Peyer's patch (tissue), 4 donors: ENCODE measurements around the gene PDAP1.

Experiments used
- POLR2A ChIP-seq, 2 donors: fragments of 450-650 bp; IDR thresholded peaks; one replicate each; pipeline ENCODE4 v1.5.1; 2017; ENCODE audit warnings: antibody characterized with exemption in 2 of 2, mild to moderate bottlenecking in 2 of 2, moderate library complexity in 2 of 2
- TF ChIP-seq, protein P1 (sequence below), 6 experiments: fragments of 450-650 bp in 4 of 6; fragments of 200-600 bp in 2 of 6; sonication (generic) in 1 of 6; IDR thresholded peaks; one replicate each; pipeline ENCODE4 v1.5.1; 2017 to 2019; ENCODE audit warnings: antibody characterized with exemption in 6 of 6, mild to moderate bottlenecking in 3 of 6, moderate library complexity in 1 of 6

DNA sequence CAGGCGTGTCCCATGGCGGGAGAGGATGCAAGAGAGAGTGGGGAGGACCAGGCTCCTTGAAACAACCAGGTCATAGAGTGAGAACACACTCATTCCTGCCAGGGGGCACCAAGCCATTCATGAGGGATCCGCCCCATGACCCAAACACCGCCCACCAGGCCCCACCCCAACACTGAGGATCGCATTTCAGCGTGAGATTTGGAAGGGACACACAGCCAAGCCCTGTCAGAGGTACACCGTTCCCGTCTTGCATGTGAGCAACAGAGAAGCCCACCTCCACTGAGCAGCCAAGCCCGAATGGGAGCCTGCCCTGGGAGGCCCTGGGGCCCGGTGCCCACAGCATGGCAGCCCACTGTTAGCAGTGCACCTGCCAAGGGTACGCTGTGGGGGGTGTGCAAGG is 41.8 kb downstream of the PDAP1 start:
- TF ChIP-seq, protein P1, sequence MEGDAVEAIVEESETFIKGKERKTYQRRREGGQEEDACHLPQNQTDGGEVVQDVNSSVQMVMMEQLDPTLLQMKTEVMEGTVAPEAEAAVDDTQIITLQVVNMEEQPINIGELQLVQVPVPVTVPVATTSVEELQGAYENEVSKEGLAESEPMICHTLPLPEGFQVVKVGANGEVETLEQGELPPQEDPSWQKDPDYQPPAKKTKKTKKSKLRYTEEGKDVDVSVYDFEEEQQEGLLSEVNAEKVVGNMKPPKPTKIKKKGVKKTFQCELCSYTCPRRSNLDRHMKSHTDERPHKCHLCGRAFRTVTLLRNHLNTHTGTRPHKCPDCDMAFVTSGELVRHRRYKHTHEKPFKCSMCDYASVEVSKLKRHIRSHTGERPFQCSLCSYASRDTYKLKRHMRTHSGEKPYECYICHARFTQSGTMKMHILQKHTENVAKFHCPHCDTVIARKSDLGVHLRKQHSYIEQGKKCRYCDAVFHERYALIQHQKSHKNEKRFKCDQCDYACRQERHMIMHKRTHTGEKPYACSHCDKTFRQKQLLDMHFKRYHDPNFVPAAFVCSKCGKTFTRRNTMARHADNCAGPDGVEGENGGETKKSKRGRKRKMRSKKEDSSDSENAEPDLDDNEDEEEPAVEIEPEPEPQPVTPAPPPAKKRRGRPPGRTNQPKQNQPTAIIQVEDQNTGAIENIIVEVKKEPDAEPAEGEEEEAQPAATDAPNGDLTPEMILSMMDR (IDR thresholded peaks at IDR 0.05), result no peak
- no peak for TF ChIP-seq POLR2A (IDR thresholded peaks at IDR 0.05)
